ENCODE measurements around the gene SDCCAG8.

Gene SDCCAG8

GRCh38 chr1:243505986-243506689 is 250.3 kb downstream of the SDCCAG8 start:
- DNase-seq (ENCODE audit: low spot score), result no peak

- DNase-seq (ENCODE audit: low spot score), result no peak
Observed at GRCh38 chr1:243507001-243507671, 251.3 kb downstream of the SDCCAG8 start.

GRCh38 chr1:243507672-243508302 is 251.9 kb downstream of the SDCCAG8 start:
- DNase-seq (ENCODE audit: low spot score), result no peak

GRCh38 chr1:243508303-243508713 is 252.5 kb downstream of the SDCCAG8 start:
- no peak for DNase-seq (ENCODE audit: low spot score)

GRCh38 chr1:243508943-243509342 is 253.1 kb downstream of the SDCCAG8 start:
- no peak for DNase-seq (ENCODE audit: low spot score)

- DNase-seq (ENCODE audit: low spot score), result no peak
Observed at GRCh38 chr1:243510928-243511327, 255.1 kb downstream of the SDCCAG8 start.

- DNase-seq (ENCODE audit: low spot score), result no peak
Observed at GRCh38 chr1:243513726-243514491, 258.1 kb downstream of the SDCCAG8 start.

- no peak for DNase-seq (ENCODE audit: low spot score)
Observed at GRCh38 chr1:243514927-243515326, 259.1 kb downstream of the SDCCAG8 start.

- DNase-seq (ENCODE audit: low spot score), result no peak
Observed at GRCh38 chr1:243520831-243521230, 265.0 kb downstream of the SDCCAG8 start.

GRCh38 chr1:243523766-243524165 is 267.9 kb downstream of the SDCCAG8 start:
- no peak for DNase-seq (ENCODE audit: low spot score)

GRCh38 chr1:243525085-243525487 is 269.2 kb downstream of the SDCCAG8 start:
- DNase-seq (ENCODE audit: low spot score), result peak; percentile 5

GRCh38 chr1:243526180-243526579 is 270.3 kb downstream of the SDCCAG8 start:
- no peak for DNase-seq (ENCODE audit: low spot score)

GRCh38 chr1:243528459-243529121 is 272.7 kb downstream of the SDCCAG8 start:
- DNase-seq (ENCODE audit: low spot score), result peak; percentile 38

- DNase-seq (ENCODE audit: low spot score), result no peak
Observed at GRCh38 chr1:243529512-243529911, 273.7 kb downstream of the SDCCAG8 start.

- no peak for DNase-seq (ENCODE audit: low spot score)
Observed at GRCh38 chr1:243535014-243535413, 279.2 kb downstream of the SDCCAG8 start.

GRCh38 chr1:243539636-243540035 is 283.8 kb downstream of the SDCCAG8 start:
- no peak for DNase-seq (ENCODE audit: low spot score)

GRCh38 chr1:243542739-243543415 is 287.0 kb downstream of the SDCCAG8 start:
- DNase-seq (ENCODE audit: low spot score), result no peak

- no peak for DNase-seq (ENCODE audit: low spot score)
Observed at GRCh38 chr1:243543501-243543900, 287.7 kb downstream of the SDCCAG8 start.

GRCh38 chr1:243546457-243546856 is 290.6 kb downstream of the SDCCAG8 start:
- DNase-seq (ENCODE audit: low spot score), result no peak

GRCh38 chr1:243547891-243548290 is 292.1 kb downstream of the SDCCAG8 start:
- DNase-seq (ENCODE audit: low spot score), result no peak

GRCh38 chr1:243548516-243548915 is 292.7 kb downstream of the SDCCAG8 start:
- no peak for DNase-seq (ENCODE audit: low spot score)

Data from activated CD4-positive, alpha-beta T cell treated with anti-CD3 and anti-CD28 coated beads, Interleukin-2, Interleukin-4, amounts not matched to agents 100 ng/mL and 50 ng/mL, durations not matched to agents 16 hours and 8 hours (primary cell).